H1 (cell line): ENCODE measurements around the gene SLC6A18.

ENCODE experiments used
- CREB1 ChIP-seq: IDR thresholded peaks from 2 replicates; pipeline ENCODE4 v1.6.1; 2012; ENCODE audit warnings: inconsistent platforms
- EZH2 ChIP-seq: fragments of 200-600 bp; sonication (generic); IDR thresholded peaks from 2 replicates; pipeline ENCODE4 v1.7.1; 2012; ENCODE audit warnings: low read depth, mild to moderate bottlenecking, moderate library complexity, low read length, inconsistent platforms; ENCODE audit not compliant: severe bottlenecking
- GABPA ChIP-seq: IDR thresholded peaks from 2 replicates; pipeline ENCODE4 v1.6.1; 2011; ENCODE audit warnings: mild to moderate bottlenecking, low read length, moderate library complexity, borderline replicate concordance; ENCODE audit not compliant: insufficient read depth
- POLR2A ChIP-seq, 2 experiments: IDR thresholded peaks; 1 replicate in 1 of 2; 2 replicates in 1 of 2; pipeline ENCODE4 v1.6.1; 2011; ENCODE audit warnings: low read depth in 2 of 2, low read length in 2 of 2, mild to moderate bottlenecking in 2 of 2; ENCODE audit errors: control extremely low read depth in 1 of 2
- SIN3A ChIP-seq, 2 experiments: IDR thresholded peaks in 1 of 2; conservative IDR thresholded peaks in 1 of 2; 2 replicates each; pipeline ENCODE4 v1.6.1; 2011 to 2012; ENCODE audit warnings: low read length in 2 of 2, improper control_type of control experiment in 1 of 2, low read depth in 1 of 2, mild to moderate bottlenecking in 1 of 2
- SP1 ChIP-seq: IDR thresholded peaks from 2 replicates; pipeline ENCODE4 v1.6.1; 2011; ENCODE audit warnings: low read depth, low read length
- TEAD4 ChIP-seq: IDR thresholded peaks from 2 replicates; pipeline ENCODE4 v1.6.1; 2012; ENCODE audit warnings: low read depth, low read length, inconsistent platforms, mixed read lengths
- YY1 ChIP-seq: IDR thresholded peaks from 2 replicates; pipeline ENCODE4 v1.6.1; 2011; ENCODE audit warnings: low read depth, mild to moderate bottlenecking, low read length
- TF ChIP-seq, protein P1 (sequence below), 3 experiments: IDR thresholded peaks; 1 replicate in 2 of 3; 2 replicates in 1 of 3; pipeline versions ENCODE4 v1.5.1 to v1.6.1; 2011; ENCODE audit warnings: low read length in 3 of 3, mild to moderate bottlenecking in 3 of 3, inconsistent platforms in 2 of 3, low read depth in 1 of 3, moderate library complexity in 1 of 3; ENCODE audit not compliant: insufficient read depth in 1 of 3; ENCODE audit errors: control extremely low read depth in 1 of 3

GRCh38 chr5:1288439-1289335 lies 63.5 kb downstream of the SLC6A18 start:
- TF ChIP-seq, protein P1, sequence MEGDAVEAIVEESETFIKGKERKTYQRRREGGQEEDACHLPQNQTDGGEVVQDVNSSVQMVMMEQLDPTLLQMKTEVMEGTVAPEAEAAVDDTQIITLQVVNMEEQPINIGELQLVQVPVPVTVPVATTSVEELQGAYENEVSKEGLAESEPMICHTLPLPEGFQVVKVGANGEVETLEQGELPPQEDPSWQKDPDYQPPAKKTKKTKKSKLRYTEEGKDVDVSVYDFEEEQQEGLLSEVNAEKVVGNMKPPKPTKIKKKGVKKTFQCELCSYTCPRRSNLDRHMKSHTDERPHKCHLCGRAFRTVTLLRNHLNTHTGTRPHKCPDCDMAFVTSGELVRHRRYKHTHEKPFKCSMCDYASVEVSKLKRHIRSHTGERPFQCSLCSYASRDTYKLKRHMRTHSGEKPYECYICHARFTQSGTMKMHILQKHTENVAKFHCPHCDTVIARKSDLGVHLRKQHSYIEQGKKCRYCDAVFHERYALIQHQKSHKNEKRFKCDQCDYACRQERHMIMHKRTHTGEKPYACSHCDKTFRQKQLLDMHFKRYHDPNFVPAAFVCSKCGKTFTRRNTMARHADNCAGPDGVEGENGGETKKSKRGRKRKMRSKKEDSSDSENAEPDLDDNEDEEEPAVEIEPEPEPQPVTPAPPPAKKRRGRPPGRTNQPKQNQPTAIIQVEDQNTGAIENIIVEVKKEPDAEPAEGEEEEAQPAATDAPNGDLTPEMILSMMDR (IDR thresholded peaks at IDR 0.05; ENCODE audit: control extremely low read depth in 1 of 3, insufficient read depth in 1 of 3, low read depth in 1 of 3, low read length in 3 of 3) = no peak
- TF ChIP-seq POLR2A (IDR thresholded peaks at IDR 0.05; ENCODE audit: control extremely low read depth in 1 of 2, low read depth in 2 of 2, low read length in 2 of 2) (no peak), TEAD4 (no peak), GABPA (no peak), SP1 (no peak), CREB1 (no peak), YY1 (no peak), EZH2 (no peak), SIN3A (conservative IDR thresholded peaks at IDR 0.05 in 1 of 2, IDR thresholded peaks at IDR 0.05 in 1 of 2; ENCODE audit: low read depth in 1 of 2, low read length in 2 of 2) (no peak)
